ENCODE data around the gene TLR8.

TLR8 gene

GRCh38 chrX:12966151-12966550, 59.7 kb downstream of the TLR8 start:
- no peak for DNase-seq (ENCODE audit: low read depth)

GRCh38 chrX:12967711-12968465, 61.5 kb downstream of the TLR8 start:
- DNase-seq (ENCODE audit: low read depth) = no peak

- DNase-seq (ENCODE audit: low read depth) = no peak
Measured at GRCh38 chrX:12970691-12971202, 64.3 kb downstream of the TLR8 start.

GRCh38 chrX:12971282-12972003, 65.0 kb downstream of the TLR8 start:
- no peak for DNase-seq (ENCODE audit: low read depth)

- no peak for DNase-seq (ENCODE audit: low read depth)
Measured at GRCh38 chrX:12972243-12972642, 65.8 kb downstream of the TLR8 start.
